ENCODE measurements around the gene CDC42EP3. TPM values are rescaled to one million over a fixed set of nuclear protein-coding genes. Genes with fewer than 3 reads are reported as not detected.

Gene CDC42EP3
- total RNA-seq, 1 experiment from 2014 or later = 31.5 TPM

DNA sequence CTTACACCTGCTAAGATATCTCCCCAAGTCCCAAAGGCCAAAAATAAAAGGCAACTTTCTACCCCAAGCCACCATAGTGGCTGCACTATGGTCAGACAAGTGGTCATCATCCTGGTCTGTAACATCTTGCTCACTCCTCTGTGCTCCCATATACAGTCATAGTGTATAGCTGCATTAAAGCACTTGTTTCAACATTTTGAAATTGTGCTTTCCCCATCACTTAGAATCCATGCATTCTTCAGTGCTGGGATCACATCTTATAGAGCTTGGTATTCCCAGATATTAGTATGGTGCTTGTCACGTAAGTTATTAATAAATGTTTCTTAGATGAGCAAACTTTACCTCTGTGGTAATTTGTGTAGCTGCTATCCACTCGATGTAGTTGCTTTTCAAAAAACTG, 40.4 kb upstream of the CDC42EP3 start (continued):
- TF ChIP-seq AR (CRISPR knock-in tag; IDR thresholded peaks at IDR 0.05) = no peak
- TF ChIP-seq, protein P1, sequence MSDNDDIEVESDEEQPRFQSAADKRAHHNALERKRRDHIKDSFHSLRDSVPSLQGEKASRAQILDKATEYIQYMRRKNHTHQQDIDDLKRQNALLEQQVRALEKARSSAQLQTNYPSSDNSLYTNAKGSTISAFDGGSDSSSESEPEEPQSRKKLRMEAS (CRISPR knock-in tag; IDR thresholded peaks at IDR 0.05) = no peak
- no peak for TF ChIP-seq SP1 (CRISPR knock-in tag; conservative IDR thresholded peaks at IDR 0.05)
- no peak for TF ChIP-seq USF1 (CRISPR knock-in tag; IDR thresholded peaks at IDR 0.05)
- no peak for TF ChIP-seq NR3C1 (CRISPR knock-in tag; conservative IDR thresholded peaks at IDR 0.05; ENCODE audit: low read depth)

- ATAC-seq (peak; percentile 96), DNase-seq (ENCODE audit: low spot score) (peak; percentile 17)
- H3K27me3 Mint-ChIP-seq (ENCODE audit: low read depth) = no peaks in the 10 kb centered on the region
- H3K27ac Mint-ChIP-seq = no peak overlapping the region
- peaks cover 28% of the 10 kb centered on the region for H3K9me3 Mint-ChIP-seq
- H3K4me3 Mint-ChIP-seq = no peak overlapping the region
- ChIA-PET POLR2A (no interaction called here), CTCF (interaction anchor here (1.5 kb wide), 1 partner anchor 166 kb away, joined by 4 read pairs; no protein-coding TSS in a partner anchor)
- peaks cover 8% of the 10 kb centered on the region for H3K36me3 Mint-ChIP-seq
- no peak for TF ChIP-seq ZNF317 (CRISPR knock-in tag; IDR thresholded peaks at IDR 0.05; ENCODE audit: borderline replicate concordance, low read depth)
- TF ChIP-seq ZMAT4 (CRISPR knock-in tag; IDR thresholded peaks at IDR 0.05) = no peak
- no peak for TF ChIP-seq MLX (CRISPR knock-in tag; IDR thresholded peaks at IDR 0.05)
- TF ChIP-seq NFE2L1 (CRISPR knock-in tag; IDR thresholded peaks at IDR 0.05) = no peak
- TF ChIP-seq ZNF263 (CRISPR knock-in tag; IDR thresholded peaks at IDR 0.05; ENCODE audit: low read depth) = no peak
- no peak for TF ChIP-seq MYBL2 (CRISPR knock-in tag; IDR thresholded peaks at IDR 0.05)
- no peak for TF ChIP-seq TCF7 (CRISPR knock-in tag; IDR thresholded peaks at IDR 0.05; ENCODE audit: low read depth)
- no peak for TF ChIP-seq EMX1 (CRISPR knock-in tag; IDR thresholded peaks at IDR 0.05)
- TF ChIP-seq, protein P2, sequence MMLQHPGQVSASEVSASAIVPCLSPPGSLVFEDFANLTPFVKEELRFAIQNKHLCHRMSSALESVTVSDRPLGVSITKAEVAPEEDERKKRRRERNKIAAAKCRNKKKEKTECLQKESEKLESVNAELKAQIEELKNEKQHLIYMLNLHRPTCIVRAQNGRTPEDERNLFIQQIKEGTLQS (CRISPR knock-in tag; conservative IDR thresholded peaks at IDR 0.05) = no peak
- no peak for TF ChIP-seq JUN (CRISPR knock-in tag; IDR thresholded peaks at IDR 0.05)
- no peak for TF ChIP-seq NR2C2 (CRISPR knock-in tag; IDR thresholded peaks at IDR 0.05)
- no peak for TF ChIP-seq HMGA2 (CRISPR knock-in tag; IDR thresholded peaks at IDR 0.05)
- peaks cover 6% of the 10 kb centered on the region for H3K4me1 Mint-ChIP-seq
Observed at GRCh38 chr2:37711308-37711731, 39.9 kb upstream of the CDC42EP3 start.

GRCh38 chr2:37709111-37709510, 37.7 kb upstream of the CDC42EP3 start:
- DNase-seq (ENCODE audit: low spot score) (no peak), ATAC-seq (no peak)
- no peaks in the 10 kb centered on the region for H3K36me3 Mint-ChIP-seq
- H3K9me3 Mint-ChIP-seq = peaks cover 9% of the 10 kb centered on the region
- H3K27me3 Mint-ChIP-seq (ENCODE audit: low read depth) = no peaks in the 10 kb centered on the region
- ChIA-PET POLR2A (no interaction called here), CTCF (no interaction called here)
- peaks cover 6% of the 10 kb centered on the region for H3K4me1 Mint-ChIP-seq
- H3K4me3 Mint-ChIP-seq = no peak overlapping the region
- H3K27ac Mint-ChIP-seq = no peak overlapping the region
- TF ChIP-seq ATF1 (CRISPR knock-in tag; IDR thresholded peaks at IDR 0.05) = no peak
- TF ChIP-seq HMGA2 (CRISPR knock-in tag; IDR thresholded peaks at IDR 0.05) = no peak
- no peak for TF ChIP-seq CREB1 (CRISPR knock-in tag; IDR thresholded peaks at IDR 0.05)
- TF ChIP-seq, protein P3, sequence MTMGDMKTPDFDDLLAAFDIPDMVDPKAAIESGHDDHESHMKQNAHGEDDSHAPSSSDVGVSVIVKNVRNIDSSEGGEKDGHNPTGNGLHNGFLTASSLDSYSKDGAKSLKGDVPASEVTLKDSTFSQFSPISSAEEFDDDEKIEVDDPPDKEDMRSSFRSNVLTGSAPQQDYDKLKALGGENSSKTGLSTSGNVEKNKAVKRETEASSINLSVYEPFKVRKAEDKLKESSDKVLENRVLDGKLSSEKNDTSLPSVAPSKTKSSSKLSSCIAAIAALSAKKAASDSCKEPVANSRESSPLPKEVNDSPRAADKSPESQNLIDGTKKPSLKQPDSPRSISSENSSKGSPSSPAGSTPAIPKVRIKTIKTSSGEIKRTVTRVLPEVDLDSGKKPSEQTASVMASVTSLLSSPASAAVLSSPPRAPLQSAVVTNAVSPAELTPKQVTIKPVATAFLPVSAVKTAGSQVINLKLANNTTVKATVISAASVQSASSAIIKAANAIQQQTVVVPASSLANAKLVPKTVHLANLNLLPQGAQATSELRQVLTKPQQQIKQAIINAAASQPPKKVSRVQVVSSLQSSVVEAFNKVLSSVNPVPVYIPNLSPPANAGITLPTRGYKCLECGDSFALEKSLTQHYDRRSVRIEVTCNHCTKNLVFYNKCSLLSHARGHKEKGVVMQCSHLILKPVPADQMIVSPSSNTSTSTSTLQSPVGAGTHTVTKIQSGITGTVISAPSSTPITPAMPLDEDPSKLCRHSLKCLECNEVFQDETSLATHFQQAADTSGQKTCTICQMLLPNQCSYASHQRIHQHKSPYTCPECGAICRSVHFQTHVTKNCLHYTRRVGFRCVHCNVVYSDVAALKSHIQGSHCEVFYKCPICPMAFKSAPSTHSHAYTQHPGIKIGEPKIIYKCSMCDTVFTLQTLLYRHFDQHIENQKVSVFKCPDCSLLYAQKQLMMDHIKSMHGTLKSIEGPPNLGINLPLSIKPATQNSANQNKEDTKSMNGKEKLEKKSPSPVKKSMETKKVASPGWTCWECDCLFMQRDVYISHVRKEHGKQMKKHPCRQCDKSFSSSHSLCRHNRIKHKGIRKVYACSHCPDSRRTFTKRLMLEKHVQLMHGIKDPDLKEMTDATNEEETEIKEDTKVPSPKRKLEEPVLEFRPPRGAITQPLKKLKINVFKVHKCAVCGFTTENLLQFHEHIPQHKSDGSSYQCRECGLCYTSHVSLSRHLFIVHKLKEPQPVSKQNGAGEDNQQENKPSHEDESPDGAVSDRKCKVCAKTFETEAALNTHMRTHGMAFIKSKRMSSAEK (CRISPR knock-in tag; IDR thresholded peaks at IDR 0.05; ENCODE audit: borderline replicate concordance) = no peak
- no peak for TF ChIP-seq NFE2L1 (CRISPR knock-in tag; IDR thresholded peaks at IDR 0.05)
- no peak for TF ChIP-seq TEAD4 (CRISPR knock-in tag; IDR thresholded peaks at IDR 0.05)
- TF ChIP-seq TP53 (CRISPR knock-in tag; IDR thresholded peaks at IDR 0.05) = no peak
- TF ChIP-seq OVOL2 (CRISPR knock-in tag; IDR thresholded peaks at IDR 0.05; ENCODE audit: borderline replicate concordance) = no peak
- no peak for TF ChIP-seq FOXP4 (CRISPR knock-in tag; IDR thresholded peaks at IDR 0.05)
